Neural cell (in vitro differentiated cells): ENCODE results near the gene GIPC1. TPM values are rescaled to one million over a fixed set of nuclear protein-coding genes. Genes with fewer than 3 reads are reported as not detected.

ENCODE experiments used
- H2AFZ ChIP-seq: fragments of 200-600, 300-800 bp; sonication (generic), shearing (Covaris generic); 2 replicates; pipeline ENCODE4 v1.6.0; 2014; ENCODE audit warnings: low read depth, mild to moderate bottlenecking, antibody characterized with exemption, low read length, moderate library complexity
- H3F3A ChIP-seq: fragments of 200-600 bp; shearing (Covaris generic); 2 replicates; pipeline ENCODE4 v1.6.1; 2016; ENCODE audit warnings: mild to moderate bottlenecking, moderate library complexity, mixed read lengths, antibody characterized with exemption, low read length; ENCODE audit not compliant: insufficient read depth, poor library complexity, severe bottlenecking
- H3K27ac ChIP-seq: fragments of 200-600, 300-800 bp; sonication (generic), shearing (Covaris generic); 2 replicates; pipeline ENCODE4 v1.5.1; 2014; ENCODE audit warnings: mild to moderate bottlenecking, low read length, moderate library complexity
- H3K27me3 ChIP-seq: fragments of 300-800, 200-600 bp; sonication (generic), shearing (Covaris generic); 2 replicates; pipeline ENCODE4 v1.6.0; 2014; ENCODE audit warnings: mild to moderate bottlenecking, low read depth, low read length, moderate library complexity; ENCODE audit not compliant: insufficient read depth
- H3K36me3 ChIP-seq: fragments of 300-800, 200-600 bp; sonication (generic), shearing (Covaris generic); 2 replicates; pipeline ENCODE4 v1.5.1; 2014; ENCODE audit warnings: mild to moderate bottlenecking, antibody characterized with exemption, low read length, moderate library complexity; ENCODE audit not compliant: insufficient read depth
- H3K4me2 ChIP-seq: fragments of 300-800, 200-600 bp; sonication (generic), shearing (Covaris generic); 2 replicates; pipeline ENCODE4 v1.6.0; 2014; ENCODE audit warnings: mild to moderate bottlenecking, low read length
- H3K4me3 ChIP-seq: fragments of 300-800, 200-600 bp; sonication (generic), shearing (Covaris generic); 2 replicates; pipeline ENCODE4 v1.5.1; 2014; ENCODE audit warnings: mild to moderate bottlenecking, low read length, moderate library complexity
- H3K79me2 ChIP-seq: fragments of 200-600 bp; shearing (Covaris generic); replicated peaks from 2 replicates; pipeline ENCODE4 v1.6.0; 2014; ENCODE audit warnings: mild to moderate bottlenecking, low read length, moderate library complexity; ENCODE audit not compliant: insufficient read depth
- H3K9ac ChIP-seq: fragments of 300-800, 200-600 bp; sonication (generic), shearing (Covaris generic); 2 replicates; pipeline ENCODE4 v1.6.1; 2016; ENCODE audit warnings: mild to moderate bottlenecking, low read length, mixed read lengths
- H3K9me2 ChIP-seq: fragments of 200-600 bp; shearing (Covaris generic); 2 replicates; pipeline ENCODE4 v1.6.1; 2016; ENCODE audit warnings: mild to moderate bottlenecking, low read length, mixed read lengths; ENCODE audit not compliant: insufficient read depth
- H3K9me3 ChIP-seq: fragments of 200-600, 300-800 bp; sonication (generic), shearing (Covaris generic); 2 replicates; pipeline ENCODE4 v1.6.1; 2016; ENCODE audit warnings: mild to moderate bottlenecking, mixed run types, low read length, moderate library complexity, mixed read lengths
- H4K20me1 ChIP-seq: fragments of 200-600 bp; shearing (Covaris generic); 2 replicates; pipeline ENCODE4 v1.6.1; 2016; ENCODE audit warnings: mild to moderate bottlenecking, mixed run types; ENCODE audit not compliant: insufficient read depth
- CTCF ChIP-seq: fragments of 450-650 bp; IDR thresholded peaks from 2 replicates; pipeline ENCODE4 v1.5.1; 2014; ENCODE audit warnings: antibody characterized with exemption, mild to moderate bottlenecking, moderate library complexity; ENCODE audit not compliant: poor library complexity, severe bottlenecking
- EP300 ChIP-seq: fragments of 450-650 bp; conservative IDR thresholded peaks from 2 replicates; pipeline ENCODE4 v1.6.1; 2014; ENCODE audit warnings: antibody characterized with exemption, mild to moderate bottlenecking, moderate library complexity; ENCODE audit not compliant: poor library complexity, severe bottlenecking
- EZH2 ChIP-seq: fragments of 200-600, 300-800 bp; shearing (Covaris generic), sonication (generic); IDR thresholded peaks from 2 replicates; pipeline ENCODE4 v1.6.1; 2014; ENCODE audit warnings: antibody characterized with exemption, low read length, borderline replicate concordance, mild to moderate bottlenecking; ENCODE audit not compliant: insufficient read depth, poor library complexity, severe bottlenecking
- MXI1 ChIP-seq: fragments of 450-650 bp; conservative IDR thresholded peaks from 2 replicates; pipeline ENCODE4 v1.6.1; 2014; ENCODE audit warnings: antibody characterized with exemption, mild to moderate bottlenecking; ENCODE audit not compliant: poor library complexity, severe bottlenecking
- POLR2AphosphoS5 ChIP-seq: IDR thresholded peaks from 2 replicates; pipeline ENCODE4 v1.6.1; 2012
- RAD21 ChIP-seq: fragments of 450-650 bp; conservative IDR thresholded peaks from 2 replicates; pipeline ENCODE4 v1.6.1; 2014; ENCODE audit warnings: antibody characterized with exemption, mild to moderate bottlenecking, moderate library complexity
- SMC3 ChIP-seq: fragments of 450-650 bp; conservative IDR thresholded peaks from 2 replicates; pipeline ENCODE4 v1.6.1; 2014; ENCODE audit warnings: antibody characterized with exemption, mild to moderate bottlenecking, moderate library complexity; ENCODE audit not compliant: poor library complexity
- TAF1 ChIP-seq: IDR thresholded peaks from 2 replicates; pipeline ENCODE4 v1.6.1; 2012; ENCODE audit warnings: low read depth
- polyA plus RNA-seq: library from polyadenylated mRNA; depleted of rRNA; stranded (reverse); fragments of >200 nt; gene quantifications from 2 replicates; pipeline ENCODE4 v1.2.3, GENCODE V29; 2014
- TF ChIP-seq, protein P1 (sequence below): IDR thresholded peaks from 2 replicates; pipeline ENCODE4 v1.6.1; 2012; ENCODE audit warnings: borderline replicate concordance

GIPC1 gene
- polyA plus RNA-seq, 1 donor from 2014 or later: 128 TPM

- Histone ChIP-seq H3K9me3 (no peaks in the 10 kb centered on the region), H3K27me3 (no peaks in the 10 kb centered on the region), H3K9me2 (no peaks in the 10 kb centered on the region), H2AFZ (no peak overlapping the region), H3F3A (no peaks in the 10 kb centered on the region), H4K20me1 (no peaks in the 10 kb centered on the region), H3K79me2 (peaks cover 21% of the 10 kb centered on the region), H3K36me3 (no peaks in the 10 kb centered on the region), H3K4me3 (peak overlapping the region; percentile 91), H3K27ac (peak overlapping the region; percentile 86), H3K4me2 (peak overlapping the region; percentile 59), H3K9ac (peak overlapping the region; percentile 66)
- TF ChIP-seq CTCF (no peak), EZH2 (no peak), POLR2AphosphoS5 (no peak), MXI1 (no peak), RAD21 (no peak), SMC3 (no peak)
- TF ChIP-seq, protein P1, sequence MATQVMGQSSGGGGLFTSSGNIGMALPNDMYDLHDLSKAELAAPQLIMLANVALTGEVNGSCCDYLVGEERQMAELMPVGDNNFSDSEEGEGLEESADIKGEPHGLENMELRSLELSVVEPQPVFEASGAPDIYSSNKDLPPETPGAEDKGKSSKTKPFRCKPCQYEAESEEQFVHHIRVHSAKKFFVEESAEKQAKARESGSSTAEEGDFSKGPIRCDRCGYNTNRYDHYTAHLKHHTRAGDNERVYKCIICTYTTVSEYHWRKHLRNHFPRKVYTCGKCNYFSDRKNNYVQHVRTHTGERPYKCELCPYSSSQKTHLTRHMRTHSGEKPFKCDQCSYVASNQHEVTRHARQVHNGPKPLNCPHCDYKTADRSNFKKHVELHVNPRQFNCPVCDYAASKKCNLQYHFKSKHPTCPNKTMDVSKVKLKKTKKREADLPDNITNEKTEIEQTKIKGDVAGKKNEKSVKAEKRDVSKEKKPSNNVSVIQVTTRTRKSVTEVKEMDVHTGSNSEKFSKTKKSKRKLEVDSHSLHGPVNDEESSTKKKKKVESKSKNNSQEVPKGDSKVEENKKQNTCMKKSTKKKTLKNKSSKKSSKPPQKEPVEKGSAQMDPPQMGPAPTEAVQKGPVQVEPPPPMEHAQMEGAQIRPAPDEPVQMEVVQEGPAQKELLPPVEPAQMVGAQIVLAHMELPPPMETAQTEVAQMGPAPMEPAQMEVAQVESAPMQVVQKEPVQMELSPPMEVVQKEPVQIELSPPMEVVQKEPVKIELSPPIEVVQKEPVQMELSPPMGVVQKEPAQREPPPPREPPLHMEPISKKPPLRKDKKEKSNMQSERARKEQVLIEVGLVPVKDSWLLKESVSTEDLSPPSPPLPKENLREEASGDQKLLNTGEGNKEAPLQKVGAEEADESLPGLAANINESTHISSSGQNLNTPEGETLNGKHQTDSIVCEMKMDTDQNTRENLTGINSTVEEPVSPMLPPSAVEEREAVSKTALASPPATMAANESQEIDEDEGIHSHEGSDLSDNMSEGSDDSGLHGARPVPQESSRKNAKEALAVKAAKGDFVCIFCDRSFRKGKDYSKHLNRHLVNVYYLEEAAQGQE: no peak
These were observed 23.4 kb upstream of the GIPC1 start for GRCh38 chr19:14519245-14519859.

DNA sequence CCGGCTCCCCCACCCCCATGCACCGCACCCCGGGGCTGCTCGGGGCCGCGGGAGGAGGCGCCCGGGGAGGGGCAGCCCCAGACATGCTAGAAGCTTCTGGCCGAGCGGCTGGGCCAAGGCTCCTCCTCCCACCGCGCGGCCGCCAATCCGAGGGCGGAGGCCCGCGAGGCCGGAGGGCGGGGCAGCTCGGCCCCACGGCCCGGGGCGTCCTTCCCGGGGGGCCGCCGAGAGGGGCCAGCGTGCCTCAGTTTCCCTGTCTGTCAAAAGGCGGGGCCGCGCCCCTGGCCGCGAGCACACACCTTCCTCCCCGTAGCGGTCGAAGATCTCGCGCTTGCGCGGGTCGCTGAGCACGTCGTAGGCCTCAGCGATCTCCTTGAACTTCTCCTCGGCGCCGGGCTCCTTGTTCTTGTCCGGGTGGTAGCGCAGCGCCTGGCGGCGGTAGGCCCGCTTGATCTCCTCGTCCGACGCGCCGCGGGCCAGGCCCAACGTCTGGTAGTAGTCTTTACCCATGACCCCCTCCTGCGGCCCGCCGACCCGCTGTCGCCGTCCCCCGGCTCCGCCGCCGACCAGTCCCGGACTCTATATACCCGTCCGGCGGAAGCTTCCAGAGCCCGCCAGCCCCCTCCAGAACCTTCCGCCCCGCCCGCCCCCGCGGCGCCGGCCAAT is 22.0 kb upstream of the GIPC1 start, which contains the start of gene DNAJB1:
DNAJB1 (minus strand) TSS at position 558 of the 666 bp plus-strand sequence; CDS start at position 510, 48 bp downstream.
- peak within 1 kb of the TSS; percentile 90 for H3K27ac ChIP-seq
- peak within 1 kb of the TSS; percentile 89 for H3K9ac ChIP-seq
- peak within 1 kb of the TSS; percentile 91 for H3K4me3 ChIP-seq
- no peaks in the 10 kb centered on the region for H3K9me3 ChIP-seq
- H3K36me3 ChIP-seq: no peaks in the 10 kb centered on the region
- no peaks in the 10 kb centered on the region for H3K27me3 ChIP-seq
- TF ChIP-seq POLR2AphosphoS5: peak; percentile 89
- TF ChIP-seq, protein P1: peak; percentile 45
- peak; percentile 19 for TF ChIP-seq SMC3
- peak; percentile 11 for TF ChIP-seq EP300
- peak; percentile 55 for TF ChIP-seq MXI1
- no peak for TF ChIP-seq CTCF
- no peak for TF ChIP-seq TAF1
- TF ChIP-seq EZH2: no peak
- TF ChIP-seq RAD21: no peak
- H2AFZ ChIP-seq: peak within 1 kb of the TSS; percentile 85
- no peaks in the 10 kb centered on the region for H3K9me2 ChIP-seq
- no peaks in the 10 kb centered on the region for H4K20me1 ChIP-seq
- H3K4me2 ChIP-seq: peak within 1 kb of the TSS; percentile 86
- H3F3A ChIP-seq: no peaks in the 10 kb centered on the region
- peaks cover 21% of the 10 kb centered on the region for H3K79me2 ChIP-seq
